Effector CD4-positive, alpha-beta T cell (primary cell): ENCODE data around the gene YIPF2.
A peak's percentile ranks its signal among the peaks of the same experiment; 100 is the strongest.
"Not testable (repeated sequence)": the region's sequence is repeated elsewhere in the genome, so short reads cannot be mapped to it uniquely, and the experiment has no call there.

Source experiments
- DNase-seq: peaks from one replicate; pipeline ENCODE4 v3.0.0-alpha.2; 2020
- total RNA-seq: gene quantifications from one replicate; lab custom pipeline; 2026; lab: John Stamatoyannopoulos, UW

Gene YIPF2
- total RNA-seq, result 14.1 reads per million, percentile 39 among the genes with 10 or more reads in this experiment

DNA sequence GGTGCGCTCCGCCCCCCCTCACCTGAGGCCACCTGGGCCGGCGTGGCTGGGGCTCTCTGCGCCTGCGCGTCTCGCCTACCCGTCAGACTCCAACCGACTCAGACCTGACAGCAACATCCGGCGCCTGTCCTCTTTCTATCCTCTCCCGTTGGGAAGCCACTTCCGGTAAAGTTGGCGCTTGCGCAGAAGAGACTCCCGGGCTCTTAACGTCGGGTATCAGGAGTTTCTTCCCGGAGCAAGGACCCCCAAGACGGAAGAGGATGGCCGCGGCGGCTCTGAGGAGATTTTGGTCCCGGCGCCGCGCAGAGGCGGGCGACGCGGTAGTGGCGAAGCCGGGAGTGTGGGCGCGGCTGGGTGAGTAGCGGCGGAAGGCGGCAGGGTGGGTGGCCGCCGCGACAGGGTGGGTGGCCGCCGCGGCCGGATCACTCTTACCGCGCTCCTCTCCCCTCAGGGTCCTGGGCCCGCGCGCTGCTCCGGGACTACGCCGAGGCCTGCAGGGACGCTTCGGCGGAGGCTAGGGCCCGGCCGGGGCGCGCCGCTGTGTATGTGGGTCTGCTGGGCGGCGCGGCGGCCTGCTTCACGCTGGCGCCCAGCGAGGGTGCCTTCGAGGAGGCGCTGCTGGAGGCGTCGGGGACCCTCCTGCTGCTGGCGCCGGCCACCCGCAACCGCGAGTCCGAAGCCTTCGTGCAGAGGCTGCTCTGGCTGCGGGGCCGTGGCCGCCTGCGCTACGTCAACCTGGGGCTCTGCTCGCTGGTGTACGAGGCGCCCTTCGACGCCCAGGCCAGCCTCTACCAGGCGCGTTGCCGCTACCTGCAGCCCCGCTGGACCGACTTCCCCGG is at the start of gene YIPF2, which contains the start of gene TIMM29:
Gene YIPF2, minus strand, starts transcription at position 77 of the 839 bp plus-strand sequence. CDS start 229 bp downstream, outside the sequence.
Gene TIMM29, plus strand, starts transcription at position 249 of the 839 bp plus-strand sequence. Its CDS starts 12 bp downstream, at position 261.
- DNase-seq, result peak; percentile 90

DNA sequence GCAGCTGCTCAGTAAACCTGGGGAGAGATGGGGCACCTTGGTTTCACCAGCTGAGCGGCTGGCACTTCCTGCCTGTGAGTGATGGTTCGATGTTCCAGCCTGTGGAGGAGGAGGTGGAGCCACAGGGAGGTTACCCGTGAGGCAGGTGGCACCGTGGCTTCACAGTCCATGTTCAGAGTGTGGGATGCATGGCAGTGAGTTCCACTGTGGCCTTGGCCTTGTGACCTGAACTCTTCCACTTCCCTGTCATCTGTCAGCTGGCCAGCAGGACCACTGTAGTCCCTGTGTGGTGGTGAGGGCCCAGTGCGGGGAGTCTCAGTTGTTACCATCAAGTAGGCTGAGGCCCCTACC is 49.3 kb upstream of the YIPF2 start:
- DNase-seq, result no peak

DNA sequence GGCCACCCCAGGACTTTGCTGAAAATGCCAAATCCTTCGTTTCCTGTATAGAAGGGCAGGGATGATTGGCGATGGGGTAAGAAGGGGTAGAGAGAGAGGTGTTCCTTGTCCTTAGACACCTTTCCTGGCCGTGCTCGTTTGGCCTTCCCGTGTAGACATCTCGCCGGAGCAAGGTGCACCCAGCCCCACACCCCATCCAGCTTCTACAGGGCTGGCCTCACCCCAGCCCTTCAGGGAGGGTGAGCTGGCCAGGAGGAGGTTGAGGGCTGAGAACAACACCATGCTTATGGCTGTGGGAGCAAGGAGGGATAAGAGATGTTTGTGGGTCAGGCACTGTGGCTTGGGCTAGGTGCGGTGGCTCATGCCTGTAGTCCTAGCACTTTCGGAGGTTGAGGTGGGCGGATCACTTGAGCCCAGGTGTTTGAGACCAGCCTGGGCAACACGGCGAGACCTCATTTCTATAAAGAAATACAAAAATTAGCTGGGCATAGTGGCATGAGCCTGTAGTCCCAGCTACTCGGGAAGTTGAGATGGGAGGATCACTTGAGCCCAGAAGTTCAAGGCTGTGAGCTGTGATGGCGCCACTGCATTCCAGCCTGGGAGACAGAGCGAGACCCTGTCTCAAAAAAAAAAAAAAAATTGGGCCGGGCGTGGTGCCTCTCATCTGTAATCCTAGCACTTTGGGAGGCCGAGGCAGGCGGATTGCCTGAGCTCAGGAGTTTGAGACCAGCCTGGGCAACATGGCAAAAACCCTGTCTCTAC is 47.9 kb upstream of the YIPF2 start:
- no peak for DNase-seq

DNA sequence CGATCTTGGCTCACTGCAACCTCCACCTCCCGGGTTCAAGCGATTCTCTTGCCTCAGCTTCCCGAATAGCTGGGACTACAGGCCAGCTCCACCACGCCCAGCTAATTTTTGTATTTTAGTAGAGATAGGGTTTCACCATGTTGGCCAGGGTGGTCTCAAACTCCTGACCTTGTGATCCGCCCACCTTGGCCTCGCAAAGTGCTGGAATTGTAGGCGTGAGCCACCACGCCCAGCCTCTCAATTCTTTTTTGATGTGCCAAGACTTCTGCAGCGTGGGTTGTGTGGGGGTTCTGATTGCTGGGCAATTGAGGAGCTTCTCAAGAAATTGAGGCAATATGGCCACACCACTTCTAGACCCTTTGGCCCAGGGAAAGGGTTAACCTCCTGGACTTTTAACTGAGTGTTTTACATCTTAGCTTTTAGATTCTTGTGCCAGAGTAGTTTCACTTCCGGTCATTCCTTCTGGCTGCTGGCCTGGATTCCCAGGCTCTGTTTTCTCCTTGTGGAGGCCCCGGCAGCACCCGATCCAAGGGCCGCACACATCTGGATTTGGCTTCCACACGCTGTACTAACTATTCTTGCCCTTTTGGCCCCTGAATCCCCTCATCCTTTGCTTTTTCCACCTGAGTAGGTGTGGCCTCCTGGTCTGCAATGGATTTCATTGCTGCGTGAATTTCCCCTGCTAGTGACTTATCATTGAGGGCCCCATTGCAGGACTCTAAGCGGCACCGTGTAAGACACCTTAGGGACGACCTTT is 47.1 kb upstream of the YIPF2 start:
- DNase-seq, result no peak

DNA sequence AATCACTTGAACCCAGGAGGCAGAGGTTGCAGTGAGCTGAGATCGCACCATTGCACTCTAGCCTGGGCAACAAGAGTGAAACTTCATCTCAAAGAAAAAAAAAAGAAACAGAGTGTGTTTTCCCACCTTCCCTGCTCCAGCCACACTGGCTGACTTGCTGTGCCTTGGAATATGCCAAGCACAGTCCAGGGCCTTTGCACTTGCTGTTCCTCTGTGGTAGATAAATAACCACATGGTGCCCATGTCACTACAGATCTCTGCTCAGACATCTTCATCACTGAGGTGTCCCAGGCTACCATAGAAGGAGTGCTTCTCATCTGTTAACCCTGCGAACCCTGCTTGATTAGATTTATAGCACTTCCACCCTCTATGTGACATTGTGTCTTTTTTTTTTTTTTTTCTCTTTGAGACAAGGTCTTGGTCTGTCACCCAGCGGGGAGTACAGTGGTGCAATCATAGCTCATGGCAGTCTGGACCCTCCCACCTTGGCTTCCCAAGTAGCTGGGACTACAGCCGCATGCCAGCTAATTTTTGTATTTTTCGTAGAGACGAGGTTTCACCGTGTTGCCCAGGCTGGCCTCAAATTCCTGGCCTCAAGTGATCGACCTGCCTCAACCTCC is 42.8 kb upstream of the YIPF2 start:
- no peak for DNase-seq

DNA sequence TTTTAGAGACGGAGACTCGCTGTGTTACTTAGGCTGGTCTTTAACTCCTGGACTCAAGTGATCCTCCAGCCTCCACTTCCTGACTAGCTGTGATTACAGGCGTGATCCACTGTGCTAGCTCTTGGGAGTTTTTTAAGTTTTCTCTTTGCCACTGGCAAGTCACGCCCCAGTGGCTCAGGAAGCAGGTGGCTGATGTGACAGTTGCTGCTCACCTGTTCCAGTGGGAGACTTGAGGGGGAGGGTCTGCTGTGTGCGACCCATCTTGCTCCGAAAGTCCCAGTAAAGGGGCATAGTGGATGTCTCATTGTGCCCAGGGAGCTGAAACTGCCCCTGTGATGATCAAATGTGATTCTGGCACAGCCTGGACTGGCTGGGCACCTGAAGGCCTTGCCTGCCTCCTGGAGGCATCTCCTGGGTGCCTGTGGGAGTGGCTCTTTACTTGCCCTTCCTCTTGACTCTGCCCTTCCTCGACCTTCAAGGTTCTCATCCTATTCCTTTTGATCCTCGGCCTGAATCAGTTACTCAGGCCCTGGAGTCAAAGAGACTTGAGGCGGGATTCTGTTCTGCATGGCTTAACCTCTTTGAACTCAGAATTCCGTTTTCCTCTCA is 40.2 kb upstream of the YIPF2 start:
- no peak for DNase-seq

DNA sequence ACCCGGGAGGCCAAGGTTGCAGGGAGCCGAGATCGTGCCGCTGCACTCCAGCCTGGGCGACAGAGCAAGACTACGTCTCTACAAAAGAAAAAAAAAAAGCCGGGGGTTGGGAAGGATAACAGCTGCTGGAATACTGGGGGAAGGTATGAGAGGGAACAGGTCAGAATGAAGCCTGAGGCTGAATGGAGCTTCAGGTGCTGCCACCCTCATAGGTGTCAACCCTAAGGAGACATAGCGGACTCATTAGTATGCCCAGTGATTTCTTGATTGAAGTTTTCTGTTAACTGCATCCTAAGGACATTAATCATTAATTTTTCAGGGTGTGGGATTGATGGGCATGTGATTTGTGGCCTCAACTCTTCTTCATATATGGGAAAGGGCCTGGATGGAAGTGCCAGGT is 38.4 kb upstream of the YIPF2 start:
- DNase-seq, result no peak

DNA sequence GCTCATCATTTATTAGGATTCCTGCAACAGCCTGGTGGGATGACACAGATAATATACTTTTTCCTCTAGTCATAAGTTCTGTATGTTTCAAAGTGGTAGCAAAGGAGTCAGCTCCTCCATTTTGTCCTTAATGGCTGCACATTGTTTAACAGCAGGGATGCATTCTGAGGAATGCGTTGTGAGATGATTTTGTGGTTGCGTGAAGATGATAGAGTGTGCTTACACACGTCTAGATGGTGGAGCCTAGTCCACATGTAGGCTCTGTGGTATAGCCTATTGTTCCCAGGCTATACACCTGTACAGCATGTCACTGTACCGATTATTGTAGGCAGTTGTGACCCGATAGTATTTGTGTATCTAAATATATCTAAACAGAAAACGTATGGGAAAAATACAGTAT is 37.0 kb upstream of the YIPF2 start:
- DNase-seq, result no peak

DNA sequence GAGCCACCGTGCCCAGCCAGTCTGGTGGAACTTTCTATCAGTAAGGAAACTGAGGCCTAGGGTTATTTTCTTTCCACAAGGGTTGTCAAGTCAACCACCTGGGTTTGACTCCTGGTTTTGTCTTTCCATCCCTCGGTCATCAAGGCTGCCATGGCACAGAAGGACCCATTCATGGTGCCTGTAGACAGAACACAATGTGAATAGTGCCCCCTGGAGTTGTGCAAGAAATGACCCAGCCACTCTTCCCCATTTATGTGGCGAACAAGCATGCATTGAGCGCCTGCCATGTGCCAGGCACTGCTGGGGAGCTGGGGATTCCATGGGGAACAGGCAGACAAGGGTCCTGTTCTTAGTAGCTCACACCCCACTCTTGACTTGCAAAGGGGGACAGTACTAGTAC is 36.5 kb upstream of the YIPF2 start:
- no peak for DNase-seq

DNA sequence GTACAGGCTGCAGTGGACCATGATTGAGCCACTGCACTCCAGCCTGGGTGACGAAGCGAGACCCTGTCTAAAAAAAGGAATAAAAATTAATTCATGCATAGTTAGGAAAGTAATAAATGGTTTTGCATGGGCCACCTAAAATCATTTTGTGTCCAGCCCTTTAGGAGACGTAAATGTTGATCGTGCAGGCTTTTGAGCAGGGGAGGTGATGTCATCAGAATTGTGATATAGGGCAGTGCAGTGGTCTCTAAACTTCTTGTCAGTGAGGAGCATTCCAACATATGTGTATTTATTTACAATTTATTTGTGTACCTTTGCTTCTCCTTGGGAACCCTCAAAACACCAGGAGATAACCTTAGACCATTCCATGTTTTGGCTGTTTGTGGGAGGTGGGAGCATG is 35.4 kb upstream of the YIPF2 start:
- no peak for DNase-seq

DNA sequence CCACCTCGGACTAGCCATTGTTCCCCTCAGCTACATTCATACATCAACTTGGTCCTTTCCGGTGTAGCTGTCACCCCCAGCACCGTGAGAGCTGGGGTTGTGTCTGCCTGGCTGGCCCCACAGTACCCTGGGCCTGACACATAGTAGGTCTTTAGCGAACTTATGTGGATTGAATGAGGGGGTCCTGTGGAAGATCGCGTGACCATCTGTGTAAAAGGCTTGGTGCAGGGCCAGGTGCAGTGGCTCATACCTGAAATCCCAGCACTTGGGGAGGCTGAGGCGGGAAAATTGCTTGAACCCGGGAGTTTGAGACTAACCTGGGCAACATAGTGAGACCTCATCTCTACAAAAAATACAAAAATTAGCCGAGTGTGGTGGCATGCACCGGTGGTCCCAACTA is 34.4 kb upstream of the YIPF2 start:
- no peak for DNase-seq

DNA sequence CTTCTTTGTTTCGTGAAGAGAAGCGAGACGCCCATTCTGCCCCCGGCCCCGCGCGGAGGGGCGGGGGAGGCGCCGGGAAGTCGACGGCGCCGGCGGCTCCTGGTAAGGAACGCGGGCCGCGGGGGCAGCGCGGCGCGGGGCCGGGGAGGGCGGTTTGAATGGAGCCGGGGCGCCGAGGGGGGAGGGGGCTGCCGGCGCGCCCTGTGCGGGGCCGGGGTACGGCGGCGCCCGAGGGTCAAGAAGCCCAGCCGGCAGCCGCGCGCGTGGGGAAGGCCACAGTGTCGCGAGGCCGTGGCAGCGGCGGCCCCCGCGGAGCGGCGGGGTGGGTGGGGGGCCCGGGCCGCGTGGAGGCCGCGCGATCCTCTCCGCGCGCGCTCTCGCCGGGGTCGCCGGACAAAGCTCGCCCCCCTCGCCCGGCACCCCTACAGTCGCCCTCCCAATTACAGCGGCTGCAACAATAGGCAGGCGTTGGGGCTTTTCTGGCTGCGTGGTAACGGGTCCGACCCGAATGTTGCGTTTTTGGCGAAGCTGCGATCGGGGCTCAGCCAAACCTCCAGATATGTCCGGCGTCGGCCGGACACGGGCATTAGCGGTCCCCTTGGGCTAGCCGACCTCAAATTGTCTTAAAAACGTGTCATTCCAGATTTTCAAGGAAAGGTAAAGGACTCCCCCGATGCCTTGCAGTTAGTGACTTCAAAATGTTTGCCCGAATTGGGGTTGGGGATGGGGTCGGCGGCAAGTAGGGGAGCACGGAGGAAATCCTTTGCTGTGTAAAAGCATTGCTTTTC is 32.8 kb upstream of the YIPF2 start:
- no peak for DNase-seq

DNA sequence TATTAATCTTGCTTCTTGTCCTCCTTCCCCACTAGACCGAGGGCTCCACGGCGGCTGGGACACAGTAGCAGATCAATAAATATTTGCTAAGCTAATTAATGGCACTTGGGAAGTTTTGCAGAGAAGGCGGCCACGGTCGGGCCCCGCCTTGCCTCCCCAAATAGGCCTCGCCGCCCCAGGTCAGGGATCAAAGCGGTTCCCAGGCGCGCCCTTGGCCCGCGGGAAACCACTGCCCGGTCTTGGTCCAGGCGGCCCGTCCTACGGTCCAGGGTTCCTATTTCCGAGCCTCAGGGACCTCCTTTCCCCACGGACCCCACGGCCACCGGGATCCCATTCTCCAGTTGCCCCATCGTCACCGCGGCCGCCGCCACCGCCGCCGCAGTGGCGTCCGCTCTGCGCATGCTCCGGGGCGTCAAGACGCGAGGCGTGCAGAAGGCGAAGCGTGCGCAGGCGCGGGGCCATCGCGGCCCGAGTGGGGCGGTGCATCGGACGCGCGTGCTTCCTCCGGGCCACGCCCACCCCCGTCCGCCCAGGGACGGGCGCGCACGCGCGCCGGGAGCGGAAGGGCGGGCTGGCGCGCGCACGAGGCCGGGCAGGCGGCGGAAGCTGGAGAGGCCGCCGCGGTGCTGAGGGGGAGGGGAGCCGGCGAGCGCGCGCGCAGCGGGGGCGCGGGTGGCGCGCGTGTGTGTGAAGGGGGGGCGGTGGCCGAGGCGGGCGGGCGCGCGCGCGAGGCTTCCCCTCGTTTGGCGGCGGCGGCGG is 32.1 kb upstream of the YIPF2 start, which contains the start of gene SMARCA4:
Gene SMARCA4, plus strand, starts transcription at position 717 of the 759 bp plus-strand sequence. CDS start 23,122 bp downstream, outside the sequence.
- peak; percentile 96 for DNase-seq

DNA sequence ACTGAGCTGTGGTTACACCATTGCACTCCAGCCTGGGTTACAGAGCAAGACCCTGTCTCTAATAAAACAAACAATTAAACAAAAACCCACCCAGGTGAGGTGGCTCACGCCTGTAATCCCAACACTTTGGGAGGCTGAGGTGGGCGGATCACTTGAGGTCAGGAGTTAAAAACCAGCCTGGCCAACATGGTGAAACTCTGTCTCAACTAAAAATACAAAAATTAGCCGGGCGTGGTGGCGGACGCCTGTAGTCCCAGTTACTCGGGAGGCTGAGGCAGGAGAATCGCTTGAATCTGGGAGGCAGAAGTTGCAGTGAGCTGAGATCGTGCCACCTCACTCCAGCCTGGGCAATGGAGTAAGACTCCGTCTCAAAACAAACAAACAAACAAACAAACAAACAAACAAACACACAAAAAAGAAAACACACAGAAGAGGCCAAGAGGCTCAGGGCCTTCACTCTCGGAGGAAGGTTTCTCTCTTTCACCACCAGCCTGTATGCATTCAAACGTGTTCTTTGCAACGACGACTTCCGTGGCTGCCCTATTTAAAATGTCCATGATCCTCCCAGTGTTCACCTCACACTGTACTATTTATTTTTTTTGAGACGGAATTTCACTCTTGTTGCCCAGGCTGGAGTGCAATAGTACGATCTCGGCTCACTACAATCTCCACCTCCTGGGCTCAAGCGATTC is 31.0 kb upstream of the YIPF2 start:
- not testable (repeated sequence) for DNase-seq

DNA sequence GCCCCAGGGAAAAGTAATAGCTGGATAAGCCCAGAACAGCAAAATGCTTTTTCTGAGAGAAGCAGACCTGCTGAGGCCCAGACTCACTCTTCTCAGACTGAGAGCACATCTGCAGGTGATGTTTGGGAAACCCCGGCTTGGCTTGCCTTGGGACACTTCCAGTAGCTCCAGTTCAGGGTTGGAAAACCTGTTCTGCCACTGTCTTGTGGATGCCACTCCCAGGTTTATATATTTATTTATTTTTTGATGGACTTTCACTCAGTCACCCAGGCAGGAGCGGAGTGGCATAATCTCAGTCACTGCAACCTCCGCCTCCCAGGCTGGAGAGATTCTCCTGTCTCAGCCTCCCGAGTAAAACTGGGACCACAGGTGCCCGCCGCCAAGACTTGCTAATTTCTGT is 24.4 kb upstream of the YIPF2 start:
- no peak for DNase-seq

DNA sequence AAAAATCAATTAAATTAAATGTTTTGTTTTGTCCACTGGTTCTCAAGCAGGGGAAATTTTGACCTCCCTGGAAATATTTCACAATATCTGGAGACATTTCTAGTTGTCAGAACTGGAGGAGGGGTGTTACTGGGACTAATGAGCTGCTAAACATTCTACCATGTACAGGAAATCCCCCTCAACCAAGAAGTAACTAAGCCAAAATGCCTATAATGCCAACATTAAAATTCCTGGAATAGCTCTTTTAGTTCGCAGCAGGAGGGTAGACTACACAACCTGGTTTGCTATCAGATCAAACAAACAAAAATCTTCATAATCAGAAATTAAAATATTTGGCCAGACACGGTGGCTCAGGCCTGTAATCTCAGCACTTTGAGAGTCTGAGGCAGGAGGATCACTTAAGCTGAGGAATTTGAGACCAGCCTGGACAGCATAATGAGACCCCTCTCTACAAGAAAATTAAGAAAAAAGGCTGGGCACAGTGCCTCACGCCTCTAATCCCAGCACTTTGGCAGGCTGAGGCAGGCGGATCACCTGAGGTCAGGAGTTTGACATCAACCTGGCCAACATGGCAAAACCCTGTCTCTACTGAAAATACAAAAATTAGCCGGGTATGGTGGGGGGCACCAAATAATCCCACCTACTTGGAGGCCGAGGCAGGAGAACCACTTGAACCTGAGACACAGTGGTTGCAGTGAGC is 18.7 kb upstream of the YIPF2 start:
- DNase-seq, result no peak

DNA sequence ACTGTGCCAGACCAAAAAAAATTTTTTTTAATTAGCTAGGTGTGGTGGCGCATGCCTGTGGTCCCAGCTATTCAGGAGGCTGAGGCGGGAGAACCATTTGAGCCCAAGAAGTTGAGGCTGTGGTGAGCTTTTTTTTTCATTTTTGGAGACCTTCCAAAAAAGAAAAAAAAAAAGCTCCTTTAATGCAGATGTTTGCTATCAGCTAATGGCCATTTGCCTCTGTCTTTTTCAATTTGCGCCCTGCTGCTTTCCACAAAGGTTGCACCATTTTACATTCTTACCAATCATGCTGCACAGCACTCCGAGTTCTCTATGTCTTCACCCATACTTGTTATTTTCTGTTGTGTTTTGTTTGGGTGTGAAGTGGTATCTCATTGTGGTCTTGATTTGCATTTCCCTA is 16.8 kb upstream of the YIPF2 start:
- DNase-seq, result no peak

DNA sequence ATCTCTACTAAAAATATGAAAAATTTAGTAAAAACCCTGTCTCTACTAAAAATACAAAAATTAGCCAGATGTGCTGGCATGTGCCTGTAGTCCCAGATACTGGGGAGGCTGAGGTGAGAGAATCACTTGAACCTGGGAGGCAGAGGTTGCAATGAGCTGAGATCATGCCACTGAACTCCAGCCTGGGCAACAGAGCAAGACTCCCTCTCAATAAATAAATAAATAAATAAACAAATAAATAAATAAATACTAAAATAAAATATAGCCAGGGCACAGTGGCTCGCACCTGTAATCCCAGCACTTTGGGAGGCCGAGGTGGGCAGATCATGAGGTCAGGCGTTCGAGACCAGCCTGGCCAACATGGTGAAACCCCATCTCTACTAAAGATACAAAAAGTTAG is 15.0 kb upstream of the YIPF2 start:
- not testable (repeated sequence) for DNase-seq

DNA sequence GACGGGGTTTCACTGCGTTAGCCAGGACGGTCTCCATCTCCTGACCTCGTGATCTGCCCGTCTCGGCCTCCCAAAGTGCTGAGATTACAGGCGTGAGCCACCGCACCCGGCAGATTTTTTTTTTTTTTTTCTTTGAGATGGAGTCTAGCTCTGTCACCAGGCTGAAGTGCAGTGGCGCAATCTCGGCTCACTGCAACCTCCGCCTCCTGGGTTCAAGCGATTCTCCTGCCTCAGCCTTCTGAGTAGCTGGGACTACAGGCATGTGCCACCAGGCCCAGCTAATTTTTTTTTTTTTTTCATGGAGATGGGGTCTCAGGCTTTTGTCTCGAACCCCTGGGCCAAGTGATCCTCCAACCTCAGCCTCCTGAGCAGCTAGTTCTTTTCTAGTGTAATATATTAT is 13.2 kb upstream of the YIPF2 start:
- not testable (repeated sequence) for DNase-seq
